DND-41 (cell line): ENCODE results near the gene CEP131.

Experiments used
- ATAC-seq: fragments of 200-7000 bp; cut with Tn5 transposase; 3 replicates; pipeline ENCODE4 v1.9.1; 2021; ENCODE audit warnings: low read depth; ENCODE audit not compliant: insufficient read depth
- DNase-seq: peaks from one replicate; pipeline ENCODE4 v3.0.0-alpha.2; 2020
- H2AFZ ChIP-seq: 2 replicates; pipeline ENCODE4 v1.6.0; 2012; ENCODE audit warnings: low read depth, low read length
- H3K27ac ChIP-seq: 2 replicates; pipeline ENCODE4 v1.5.1; 2012; ENCODE audit warnings: low read length, inconsistent platforms
- H3K27me3 ChIP-seq: fragments of 200-600 bp; sonication (generic); 2 replicates; pipeline ENCODE4 v1.6.0; 2012; ENCODE audit warnings: low read length, mild to moderate bottlenecking, inconsistent platforms; ENCODE audit not compliant: insufficient read depth, poor library complexity
- H3K36me3 ChIP-seq: 2 replicates; pipeline ENCODE4 v1.5.1; 2012; ENCODE audit warnings: low read length, inconsistent platforms; ENCODE audit not compliant: insufficient read depth
- H3K4me1 ChIP-seq: 2 replicates; pipeline ENCODE4 v1.5.1; 2012; ENCODE audit warnings: mild to moderate bottlenecking, low read length; ENCODE audit not compliant: insufficient read depth
- H3K4me2 ChIP-seq: 2 replicates; pipeline ENCODE4 v1.6.0; 2012; ENCODE audit warnings: mild to moderate bottlenecking, moderate library complexity, low read length, inconsistent platforms; ENCODE audit not compliant: insufficient read depth
- H3K4me3 ChIP-seq, 2 experiments: fragments of 200-600 bp in 1 of 2; shearing (Covaris generic) in 1 of 2; 2 replicates each; pipeline ENCODE4 v1.5.1; 2012 to 2016; ENCODE audit warnings: inconsistent platforms in 2 of 2, low read length in 2 of 2, mild to moderate bottlenecking in 2 of 2, low read depth in 1 of 2, moderate library complexity in 1 of 2
- H3K79me2 ChIP-seq: 2 replicates; pipeline ENCODE4 v1.6.0; 2012; ENCODE audit warnings: low read length, inconsistent platforms; ENCODE audit not compliant: insufficient read depth
- H3K9ac ChIP-seq: 2 replicates; pipeline ENCODE4 v1.6.0; 2012; ENCODE audit warnings: low read depth, mild to moderate bottlenecking, inconsistent platforms, low read length, moderate library complexity
- H3K9me3 ChIP-seq: 2 replicates; pipeline ENCODE4 v1.5.1; 2012; ENCODE audit warnings: low read length, moderate library complexity, mild to moderate bottlenecking, inconsistent platforms; ENCODE audit not compliant: insufficient read depth, severe bottlenecking
- H4K20me1 ChIP-seq: 2 replicates; pipeline ENCODE4 v1.6.0; 2012; ENCODE audit warnings: low read length; ENCODE audit not compliant: insufficient read depth
- CTCF ChIP-seq: IDR thresholded peaks from 2 replicates; pipeline ENCODE4 v1.5.1; 2012; ENCODE audit warnings: borderline replicate concordance, low read length, moderate library complexity, mild to moderate bottlenecking; ENCODE audit not compliant: poor library complexity, severe bottlenecking; ENCODE audit errors: extremely low read depth
- EZH2 ChIP-seq: IDR thresholded peaks from 3 replicates; pipeline ENCODE4 v1.6.1; 2012; ENCODE audit warnings: borderline replicate concordance, low read depth, mild to moderate bottlenecking, moderate library complexity, low read length, inconsistent platforms; ENCODE audit not compliant: severe bottlenecking

Gene CEP131

GRCh38 chr17:81238815-81239713 lies 16.3 kb upstream of the CEP131 start, which contains the start of the genes NDUFAF8 and TEPSIN:
Gene NDUFAF8, plus strand, starts transcription at chr17:81239318. Its CDS starts 46 bp downstream, at chr17:81239364.
Gene TEPSIN, minus strand, starts transcription at chr17:81239055. Its CDS starts 22 bp downstream, at chr17:81239033.
- TF ChIP-seq EZH2 (no peak), CTCF (no peak)
- no peaks in the 10 kb centered on the region for H3K27me3 ChIP-seq
- peaks cover 43% of the 10 kb centered on the region for H4K20me1 ChIP-seq
- peaks cover 65% of the 10 kb centered on the region for H3K79me2 ChIP-seq
- H3K36me3 ChIP-seq, result peaks cover 37% of the 10 kb centered on the region
- peak within 1 kb of the TSS; percentile 82 to 89 for H3K4me3 ChIP-seq
- H2AFZ ChIP-seq, result peak within 1 kb of the TSS; percentile 85
- DNase-seq (peak; percentile 99), ATAC-seq (peak; percentile 96)
- peak within 1 kb of the TSS; percentile 85 for H3K9ac ChIP-seq
- peak within 1 kb of the TSS; percentile 93 for H3K4me2 ChIP-seq
- H3K27ac ChIP-seq, result peak within 1 kb of the TSS; percentile 79
- H3K9me3 ChIP-seq, result no peaks in the 10 kb centered on the region
- H3K4me1 ChIP-seq, result peaks cover 45% of the 10 kb centered on the region

- ATAC-seq, result no peak
These were observed 15.7 kb upstream of the CEP131 start for GRCh38 chr17:81238490-81238814.

DNA sequence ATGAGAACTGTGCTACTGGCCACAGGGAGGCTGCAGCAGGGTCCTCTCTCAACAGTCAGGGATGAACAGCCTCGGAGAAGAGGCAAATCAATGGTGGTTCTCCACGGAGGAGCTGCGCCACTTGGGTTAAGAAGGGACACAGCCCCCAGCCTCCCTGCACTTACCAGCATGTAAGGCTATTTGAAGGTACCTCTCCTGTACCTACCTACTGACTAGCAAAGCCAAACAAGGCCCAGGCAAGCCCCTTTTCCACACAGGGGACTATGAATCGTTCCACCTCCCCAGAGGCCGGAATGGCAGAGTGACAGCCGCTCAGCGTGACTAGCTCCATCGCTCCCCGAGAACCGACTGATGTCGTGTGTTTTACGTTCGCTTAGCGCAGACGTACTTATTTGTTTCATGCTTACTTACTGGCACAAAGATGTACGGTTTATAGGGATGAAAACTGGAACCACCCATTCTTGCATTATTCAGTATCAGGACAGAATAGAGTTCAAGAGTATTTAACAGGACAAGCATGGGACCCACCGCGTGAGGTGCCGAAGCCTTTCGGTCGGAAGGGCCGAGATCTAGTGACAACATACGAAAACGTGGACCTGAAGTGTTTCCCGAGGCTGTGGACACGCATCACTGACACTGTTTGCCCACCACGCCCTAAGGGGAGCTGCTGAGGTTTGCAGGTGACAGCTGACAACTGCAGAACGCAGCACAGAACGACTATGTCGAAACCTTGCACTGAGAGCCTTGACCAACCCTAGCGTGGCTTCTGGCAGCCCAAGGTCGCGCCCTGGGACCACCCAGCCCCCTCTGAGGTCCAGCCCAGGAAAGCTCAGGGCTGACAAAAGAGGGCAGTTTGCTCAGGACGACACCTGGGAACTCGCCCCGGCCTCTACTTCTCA lies 15.1 kb upstream of the CEP131 start:
- H3K4me2 ChIP-seq, result peak overlapping the region; percentile 93
- peaks cover 37% of the 10 kb centered on the region for H4K20me1 ChIP-seq
- ATAC-seq, result no peak
- H2AFZ ChIP-seq, result peak overlapping the region; percentile 82; the same call in 1 of the 2 replicates
- TF ChIP-seq EZH2 (no peak), CTCF (no peak)
- H3K4me3 ChIP-seq, result peak overlapping the region; percentile 82 to 89
- peaks cover 45% of the 10 kb centered on the region for H3K4me1 ChIP-seq
- H3K9me3 ChIP-seq, result no peaks in the 10 kb centered on the region
- H3K27ac ChIP-seq, result peak overlapping the region; percentile 61; the same call in 1 of the 2 replicates
- DNase-seq, result no peak
- H3K79me2 ChIP-seq, result peaks cover 65% of the 10 kb centered on the region
- H3K27me3 ChIP-seq, result no peaks in the 10 kb centered on the region
- H3K9ac ChIP-seq, result peak overlapping the region; percentile 85
- peaks cover 49% of the 10 kb centered on the region for H3K36me3 ChIP-seq

More at GRCh38 chr17:81238490-81238814, 15.7 kb upstream of the CEP131 start:
- no peak for TF ChIP-seq CTCF
- TF ChIP-seq EZH2, result no peak
- Histone ChIP-seq H3K36me3 (peaks cover 43% of the 10 kb centered on the region), H3K79me2 (peaks cover 65% of the 10 kb centered on the region), H3K9ac (peak overlapping the region; percentile 85), H3K4me1 (peaks cover 45% of the 10 kb centered on the region), H4K20me1 (peaks cover 43% of the 10 kb centered on the region), H3K4me2 (peak overlapping the region; percentile 93), H3K27me3 (no peaks in the 10 kb centered on the region), H3K9me3 (no peaks in the 10 kb centered on the region), H2AFZ (peak overlapping the region; percentile 82), H3K27ac (peak overlapping the region; percentile 61), H3K4me3 (peak overlapping the region; percentile 82 to 89)
- no peak for DNase-seq
